PC-3 (cell line): ENCODE data around the gene COL21A1.

ENCODE experiments used
- CTCF ChIP-seq: fragments of 300-600 bp; sonication (generic); conservative IDR thresholded peaks from 2 replicates; pipeline ENCODE4 v1.5.1; 2017; ENCODE audit warnings: antibody characterized with exemption, low read depth, mild to moderate bottlenecking, low read length
- EZH2 ChIP-seq: fragments of 300-600 bp; sonication (generic); IDR thresholded peaks from one replicate; pipeline ENCODE4 v1.6.1; 2017; ENCODE audit warnings: antibody characterized with exemption, mild to moderate bottlenecking, low read length; ENCODE audit not compliant: unreplicated experiment

- no peak for TF ChIP-seq CTCF
- no peak for TF ChIP-seq EZH2
Measured at GRCh38 chr6:56247654-56248122, 308 bp upstream of the COL21A1 start.
